HEK293 (cell line): Measurements from ENCODE around the gene TBCA.

Source experiments
- CTCF ChIA-PET: fragments of 350-600 bp; formaldehyde crosslinking; extraction: SDS; loops from one replicate; lab custom pipeline; 2021; ENCODE audit warnings: antibody characterized with exemption; lab: Yijun Ruan, JAX
- POLR2A ChIA-PET: fragments of 300-600 bp; formaldehyde crosslinking; extraction: SDS; loops from one replicate; lab custom pipeline; 2020; ENCODE audit warnings: antibody characterized with exemption, inconsistent platforms; lab: Yijun Ruan, JAX
- H3K27ac ChIP-seq: fragments of 200-500 bp; sonication (Bioruptor generic); 2 replicates; pipeline ENCODE4 v1.5.1; 2014; ENCODE audit warnings: low read depth, low read length, control low read depth, inconsistent platforms; ENCODE audit errors: extremely low read depth
- H3K36me3 ChIP-seq, 2 experiments: fragments of 200-500 bp in 1 of 2; sonication (Bioruptor generic) in 1 of 2; 1 replicate in 1 of 2; 2 replicates in 1 of 2; pipeline ENCODE4 v1.5.1; 2014 to 2017; ENCODE audit warnings: inconsistent platforms in 2 of 2, low read length in 2 of 2; ENCODE audit not compliant: control insufficient read depth in 2 of 2, insufficient read depth in 1 of 2
- H3K4me1 ChIP-seq: fragments of 200-500 bp; sonication (Bioruptor generic); 2 replicates; pipeline ENCODE4 v1.5.1; 2014; ENCODE audit warnings: mild to moderate bottlenecking, low read length, inconsistent platforms; ENCODE audit not compliant: control insufficient read depth, insufficient read depth
- H3K4me3 ChIP-seq: 2 replicates; pipeline ENCODE4 v1.5.1; 2011; ENCODE audit warnings: low read depth, mild to moderate bottlenecking, control low read depth, low read length, moderate library complexity
- H3K9me3 ChIP-seq: fragments of 200-500 bp; sonication (Bioruptor generic); 2 replicates; pipeline ENCODE4 v1.5.1; 2014; ENCODE audit warnings: low read depth, low read length, inconsistent platforms; ENCODE audit not compliant: control insufficient read depth, insufficient read depth
- BCL11B ChIP-seq: fragments of 450-650 bp; formaldehyde crosslinking; IDR thresholded peaks from 2 replicates; pipeline ENCODE4 v1.5.1; 2016; ENCODE audit warnings: low read depth, missing biosample characterization, missing genetic modification characterization
- ELK4 ChIP-seq: IDR thresholded peaks from 2 replicates; pipeline ENCODE4 v1.6.1; 2011; ENCODE audit warnings: mild to moderate bottlenecking, low read depth, low read length, borderline replicate concordance
- GLI4 ChIP-seq: fragments of 450-650 bp; formaldehyde crosslinking; IDR thresholded peaks from 2 replicates; pipeline ENCODE4 v1.5.1; 2016; ENCODE audit warnings: missing biosample characterization, missing genetic modification characterization
- GLIS1 ChIP-seq: fragments of 450-650 bp; formaldehyde crosslinking; IDR thresholded peaks from 2 replicates; pipeline ENCODE4 v1.5.1; 2016; ENCODE audit warnings: missing biosample characterization, missing genetic modification characterization
- HOXC10 ChIP-seq: sonication (generic); formaldehyde crosslinking; IDR thresholded peaks from 2 replicates; pipeline ENCODE4 v1.8.1; 2023; ENCODE audit warnings: mild to moderate bottlenecking, missing genetic modification reagents
- KLF7 ChIP-seq: fragments of 450-650 bp; formaldehyde crosslinking; IDR thresholded peaks from 2 replicates; pipeline ENCODE4 v1.5.1; 2016; ENCODE audit warnings: missing biosample characterization, missing genetic modification characterization, borderline replicate concordance
- MZF1 ChIP-seq: fragments of 450-650 bp; formaldehyde crosslinking; IDR thresholded peaks from 2 replicates; pipeline ENCODE4 v1.5.1; 2017; ENCODE audit warnings: missing biosample characterization, missing genetic modification characterization, borderline replicate concordance
- SP7 ChIP-seq: fragments of 450-650 bp; formaldehyde crosslinking; IDR thresholded peaks from 2 replicates; pipeline ENCODE4 v1.5.1; 2016; ENCODE audit warnings: missing biosample characterization, missing genetic modification characterization
- ZBTB20 ChIP-seq: fragments of 450-650 bp; formaldehyde crosslinking; IDR thresholded peaks from 2 replicates; pipeline ENCODE4 v1.5.1; 2016; ENCODE audit warnings: missing biosample characterization, missing genetic modification characterization
- ZNF112 ChIP-seq: fragments of 450-650 bp; formaldehyde crosslinking; IDR thresholded peaks from 2 replicates; pipeline ENCODE4 v1.5.0; 2017; ENCODE audit warnings: missing biosample characterization, missing genetic modification characterization
- ZNF132 ChIP-seq: fragments of 450-650 bp; formaldehyde crosslinking; IDR thresholded peaks from 2 replicates; pipeline ENCODE4 v1.5.1; 2017; ENCODE audit warnings: missing biosample characterization, missing genetic modification characterization, borderline replicate concordance
- ZNF549 ChIP-seq: fragments of 450-650 bp; IDR thresholded peaks from 2 replicates; pipeline ENCODE4 v1.5.1; 2018; ENCODE audit warnings: missing biosample characterization, missing genetic modification characterization, mild to moderate bottlenecking, inconsistent platforms, moderate library complexity
- ZNF791 ChIP-seq: fragments of 450-650 bp; formaldehyde crosslinking; IDR thresholded peaks from 2 replicates; pipeline ENCODE4 v1.5.1; 2016; ENCODE audit warnings: missing biosample characterization, missing genetic modification characterization
- ZSCAN16 ChIP-seq: fragments of 450-650 bp; formaldehyde crosslinking; IDR thresholded peaks from 2 replicates; pipeline ENCODE4 v1.5.1; 2016; ENCODE audit warnings: missing biosample characterization, missing genetic modification characterization
- TF ChIP-seq, protein P1 (sequence below): fragments of 450-650 bp; formaldehyde crosslinking; IDR thresholded peaks from 2 replicates; pipeline ENCODE4 v1.5.1; 2017; ENCODE audit warnings: missing biosample characterization, missing genetic modification characterization
- TF ChIP-seq, protein P2 (sequence below): fragments of 450-650 bp; formaldehyde crosslinking; IDR thresholded peaks from 2 replicates; pipeline ENCODE4 v1.5.1; 2016; ENCODE audit warnings: missing biosample characterization, missing genetic modification characterization, low read depth

TBCA gene

DNA sequence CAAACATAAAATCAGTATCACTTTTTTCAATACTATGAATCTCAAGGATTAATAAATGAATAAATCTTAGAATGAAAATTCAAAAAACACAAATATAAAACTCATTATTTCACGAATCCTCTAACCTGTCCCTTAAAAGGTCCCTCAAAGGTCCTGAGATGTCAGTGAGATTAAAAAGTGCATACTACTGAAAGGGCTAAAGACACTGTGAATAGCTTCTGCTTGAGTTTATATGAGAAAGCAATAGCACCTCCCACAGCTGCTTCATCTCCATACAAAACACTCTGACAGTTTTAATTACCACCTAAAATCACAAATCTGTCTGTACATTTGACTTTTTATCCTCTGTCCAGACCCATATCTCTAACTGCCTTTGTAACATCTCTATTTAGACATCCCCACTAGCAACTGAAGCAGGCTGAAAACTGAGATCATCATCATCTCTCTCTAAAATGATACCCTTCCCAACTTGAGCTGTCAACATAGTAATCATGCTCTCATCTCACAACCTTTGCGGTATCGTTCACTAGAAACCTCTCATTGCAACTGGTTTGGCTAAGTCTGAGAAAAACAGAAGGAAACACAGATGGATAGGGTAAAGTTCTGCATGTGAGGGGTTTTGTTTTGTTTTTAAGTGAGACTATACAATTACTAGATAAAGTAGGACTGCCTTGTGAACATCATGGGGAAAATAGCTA, 56.3 kb downstream of the TBCA start:
- Histone ChIP-seq H3K4me1 (peaks cover 2% of the 10 kb centered on the region; the same call in 1 of the 2 replicates), H3K9me3 (no peaks in the 10 kb centered on the region), H3K36me3 (no peaks in the 10 kb centered on the region; a peak in 1 of 3 replicates), H3K4me3 (no peak overlapping the region), H3K27ac (no peak overlapping the region)
- POLR2A ChIA-PET, result no interaction called here
- CTCF ChIA-PET, result no interaction called here
- TF ChIP-seq, protein P1, sequence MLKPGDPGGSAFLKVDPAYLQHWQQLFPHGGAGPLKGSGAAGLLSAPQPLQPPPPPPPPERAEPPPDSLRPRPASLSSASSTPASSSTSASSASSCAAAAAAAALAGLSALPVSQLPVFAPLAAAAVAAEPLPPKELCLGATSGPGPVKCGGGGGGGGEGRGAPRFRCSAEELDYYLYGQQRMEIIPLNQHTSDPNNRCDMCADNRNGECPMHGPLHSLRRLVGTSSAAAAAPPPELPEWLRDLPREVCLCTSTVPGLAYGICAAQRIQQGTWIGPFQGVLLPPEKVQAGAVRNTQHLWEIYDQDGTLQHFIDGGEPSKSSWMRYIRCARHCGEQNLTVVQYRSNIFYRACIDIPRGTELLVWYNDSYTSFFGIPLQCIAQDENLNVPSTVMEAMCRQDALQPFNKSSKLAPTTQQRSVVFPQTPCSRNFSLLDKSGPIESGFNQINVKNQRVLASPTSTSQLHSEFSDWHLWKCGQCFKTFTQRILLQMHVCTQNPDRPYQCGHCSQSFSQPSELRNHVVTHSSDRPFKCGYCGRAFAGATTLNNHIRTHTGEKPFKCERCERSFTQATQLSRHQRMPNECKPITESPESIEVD, result 0 out of 2 replicates have a peak, but pooled peaks have one; percentile 21
- no peak for TF ChIP-seq ZSCAN16 (tag by site-specific recombination)
- TF ChIP-seq ZNF132 (tag by site-specific recombination), result no peak
- TF ChIP-seq SP7, result peak; percentile 97
- no peak for TF ChIP-seq ELK4

GRCh38 chr5:77718934-77719610, 57.1 kb downstream of the TBCA start:
- CTCF ChIA-PET, result no interaction called here
- H3K9me3 ChIP-seq, result no peaks in the 10 kb centered on the region
- TF ChIP-seq GLI4 (tag by site-specific recombination) (no peak), ZNF112 (tag by site-specific recombination) (no peak), HOXC10 (CRISPR knock-in tag) (no peak), GLIS1 (no peak), ZBTB20 (tag by site-specific recombination) (no peak), ZNF791 (no peak), BCL11B (tag by site-specific recombination) (no peak), MZF1 (tag by site-specific recombination) (no peak), ZNF549 (no peak), KLF7 (tag by site-specific recombination) (no peak)
- TF ChIP-seq, protein P2, sequence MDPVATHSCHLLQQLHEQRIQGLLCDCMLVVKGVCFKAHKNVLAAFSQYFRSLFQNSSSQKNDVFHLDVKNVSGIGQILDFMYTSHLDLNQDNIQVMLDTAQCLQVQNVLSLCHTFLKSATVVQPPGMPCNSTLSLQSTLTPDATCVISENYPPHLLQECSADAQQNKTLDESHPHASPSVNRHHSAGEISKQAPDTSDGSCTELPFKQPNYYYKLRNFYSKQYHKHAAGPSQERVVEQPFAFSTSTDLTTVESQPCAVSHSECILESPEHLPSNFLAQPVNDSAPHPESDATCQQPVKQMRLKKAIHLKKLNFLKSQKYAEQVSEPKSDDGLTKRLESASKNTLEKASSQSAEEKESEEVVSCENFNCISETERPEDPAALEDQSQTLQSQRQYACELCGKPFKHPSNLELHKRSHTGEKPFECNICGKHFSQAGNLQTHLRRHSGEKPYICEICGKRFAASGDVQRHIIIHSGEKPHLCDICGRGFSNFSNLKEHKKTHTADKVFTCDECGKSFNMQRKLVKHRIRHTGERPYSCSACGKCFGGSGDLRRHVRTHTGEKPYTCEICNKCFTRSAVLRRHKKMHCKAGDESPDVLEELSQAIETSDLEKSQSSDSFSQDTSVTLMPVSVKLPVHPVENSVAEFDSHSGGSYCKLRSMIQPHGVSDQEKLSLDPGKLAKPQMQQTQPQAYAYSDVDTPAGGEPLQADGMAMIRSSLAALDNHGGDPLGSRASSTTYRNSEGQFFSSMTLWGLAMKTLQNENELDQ (tag by site-specific recombination), result no peak
- TF ChIP-seq, all 188 proteins: peak for 0
- no peaks in the 10 kb centered on the region; a peak in 1 of 3 replicates for H3K36me3 ChIP-seq
- POLR2A ChIA-PET, result no interaction called here
- no peak overlapping the region for H3K27ac ChIP-seq
- no peak overlapping the region for H3K4me3 ChIP-seq
- H3K4me1 ChIP-seq, result peaks cover 2% of the 10 kb centered on the region; the same call in 1 of the 2 replicates
